GM19397 (cell line): ENCODE results near the gene TSR3.
A peak's percentile ranks its signal among the peaks of the same experiment; 100 is the strongest.

Experiments
- ATAC-seq: cut with Tn5 transposase; IDR thresholded peaks from one replicate; pipeline ENCODE4 v1.9.1; 2021; ENCODE audit warnings: mild to moderate bottlenecking, moderate library complexity; ENCODE audit not compliant: unreplicated experiment

The TSR3 gene

DNA sequence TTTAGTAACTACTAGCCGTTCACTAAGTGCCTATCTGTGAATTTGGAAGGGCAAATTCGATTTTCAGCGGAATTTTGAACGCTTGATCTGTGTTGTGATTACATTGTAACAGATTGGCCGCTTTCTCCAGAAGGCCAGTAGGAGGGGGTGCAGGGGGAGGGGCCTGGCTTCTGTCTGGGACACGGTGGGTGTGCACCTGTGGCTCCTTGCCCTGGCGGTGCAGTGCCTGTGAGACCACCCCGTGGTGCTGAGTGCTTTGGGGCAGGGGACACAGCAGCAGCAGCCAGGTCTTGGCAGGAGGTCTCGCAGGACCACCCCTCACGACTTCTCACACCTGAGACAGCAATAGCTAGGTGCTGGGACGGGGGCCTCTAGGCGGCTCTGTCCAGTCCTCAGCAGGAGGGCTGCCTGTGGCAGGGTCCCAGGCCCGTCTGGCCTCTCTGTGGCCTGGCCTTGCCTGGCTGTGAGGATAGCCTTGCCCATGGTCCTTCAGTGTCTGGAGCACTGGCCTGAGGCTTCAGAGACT is 40.4 kb downstream of the TSR3 start:
- ATAC-seq = no peak

- ATAC-seq = no peak
Observed at GRCh38 chr16:1310832-1311200, 40.9 kb downstream of the TSR3 start.

GRCh38 chr16:1309888-1310831 is 41.5 kb downstream of the TSR3 start:
- ATAC-seq = peak; percentile 21

DNA sequence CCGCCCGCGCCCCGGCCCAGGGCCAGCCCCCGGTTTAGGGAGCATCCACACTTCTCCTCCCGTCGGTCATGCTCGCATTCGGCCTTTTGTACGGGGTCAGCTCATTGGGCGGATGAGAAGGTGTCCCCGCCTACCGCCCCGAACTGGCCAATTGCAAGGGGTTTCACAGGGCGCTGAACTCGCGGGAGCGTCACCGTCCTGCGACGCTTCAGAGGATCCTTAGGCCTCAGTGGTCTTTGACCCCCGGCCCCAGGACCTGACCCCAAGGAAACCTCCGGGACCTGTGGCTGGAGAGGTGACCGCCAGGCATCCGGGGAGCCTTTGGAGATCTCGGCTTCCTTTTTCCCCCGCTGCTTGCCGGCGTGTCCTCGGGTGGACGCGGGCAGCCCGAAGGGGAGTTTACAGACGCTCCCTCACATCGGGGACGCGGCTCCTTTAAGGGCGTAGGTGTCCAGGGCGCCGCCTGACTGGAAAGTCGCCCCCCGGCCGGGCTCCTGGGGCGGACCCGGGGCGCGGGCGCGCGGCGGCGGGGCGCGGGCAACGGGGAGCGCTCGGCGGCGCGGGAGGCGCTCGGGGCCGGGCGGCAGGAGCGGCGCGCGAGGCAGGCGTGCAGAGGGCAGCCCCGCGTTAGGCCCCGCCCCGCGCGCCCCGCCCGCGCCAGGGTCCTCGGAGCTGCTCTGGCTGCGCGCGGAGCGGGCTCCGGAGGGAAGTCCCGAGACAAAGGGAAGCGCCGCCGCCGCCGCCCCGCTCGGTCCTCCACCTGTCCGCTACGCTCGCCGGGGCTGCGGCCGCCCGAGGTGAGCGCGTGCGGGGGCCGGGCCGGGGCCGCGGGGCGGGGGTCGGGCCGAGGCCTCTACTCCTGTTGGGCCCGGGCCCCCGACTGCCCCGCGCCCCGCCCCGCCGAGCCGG is 42.4 kb downstream of the TSR3 start, which contains the start of gene UBE2I:
TSS of gene UBE2I (plus strand) at position 660 of the 909 bp plus-strand sequence. CDS start 4,395 bp downstream, outside the sequence.
- peak; percentile 54 for ATAC-seq

DNA sequence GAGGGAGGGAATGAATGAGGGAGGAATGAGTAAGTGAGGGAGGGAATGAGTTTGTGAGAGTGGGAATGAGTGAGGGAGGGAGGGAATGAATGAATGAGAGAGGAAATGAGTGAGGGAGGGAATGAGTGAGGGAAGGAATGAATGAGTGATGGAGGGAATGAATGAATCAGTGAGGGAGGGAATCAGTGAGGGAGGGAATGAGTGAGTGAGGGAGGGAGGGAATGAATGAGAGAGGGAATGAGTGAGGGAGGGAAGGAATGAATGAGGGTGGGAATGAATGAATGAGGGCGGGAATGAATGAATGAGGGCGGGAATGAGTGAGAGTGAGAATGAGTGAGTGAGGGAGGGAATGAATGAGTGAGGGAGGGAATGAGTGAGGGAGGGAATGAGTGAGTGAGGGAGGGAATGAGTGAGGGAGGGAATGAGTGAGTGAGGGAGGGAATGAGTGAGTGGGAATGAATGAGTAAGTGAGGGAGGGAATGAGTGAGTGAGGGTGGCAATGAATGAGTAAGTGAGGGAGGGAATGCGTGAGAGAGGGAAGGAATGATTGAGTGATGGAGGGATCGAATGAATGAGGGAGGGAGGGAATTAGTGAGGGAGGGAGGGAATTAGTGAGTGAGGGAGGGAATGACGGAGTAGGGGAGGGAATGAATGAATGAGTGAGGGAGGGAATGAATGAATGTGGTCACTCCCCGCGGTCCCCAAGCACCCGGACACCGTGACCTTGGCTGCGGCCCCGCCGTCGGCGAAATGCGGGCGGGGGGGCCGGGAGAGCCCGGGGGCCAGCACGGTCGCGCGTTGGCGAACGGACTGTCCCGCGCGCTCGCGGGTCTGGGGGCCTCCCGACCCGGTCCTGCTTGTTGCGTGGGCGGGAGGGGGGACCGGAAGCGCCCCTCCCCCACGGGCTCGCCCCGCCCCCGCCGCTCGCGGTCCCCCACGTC is 43.4 kb downstream of the TSR3 start:
- peak; percentile 14 for ATAC-seq

DNA sequence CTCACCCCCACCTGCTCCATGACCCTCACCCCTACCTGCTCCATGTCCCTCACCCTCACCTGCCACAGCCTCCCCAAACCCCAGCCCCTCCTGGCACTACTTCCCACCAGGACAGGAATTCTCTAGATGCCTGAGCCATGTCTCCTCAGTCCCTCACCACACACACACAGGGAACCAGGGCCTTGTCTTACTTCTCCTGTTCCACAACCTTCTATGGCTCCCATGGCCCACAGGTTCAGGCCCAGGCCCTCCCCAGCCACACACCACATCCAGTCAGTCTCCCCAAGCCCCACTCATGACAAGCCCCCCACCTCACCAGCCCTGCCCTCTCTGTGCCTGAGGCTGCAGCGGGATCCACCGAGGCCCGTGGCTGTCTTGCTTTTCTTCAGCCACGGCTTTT is 45.3 kb downstream of the TSR3 start:
- ATAC-seq = no peak

DNA sequence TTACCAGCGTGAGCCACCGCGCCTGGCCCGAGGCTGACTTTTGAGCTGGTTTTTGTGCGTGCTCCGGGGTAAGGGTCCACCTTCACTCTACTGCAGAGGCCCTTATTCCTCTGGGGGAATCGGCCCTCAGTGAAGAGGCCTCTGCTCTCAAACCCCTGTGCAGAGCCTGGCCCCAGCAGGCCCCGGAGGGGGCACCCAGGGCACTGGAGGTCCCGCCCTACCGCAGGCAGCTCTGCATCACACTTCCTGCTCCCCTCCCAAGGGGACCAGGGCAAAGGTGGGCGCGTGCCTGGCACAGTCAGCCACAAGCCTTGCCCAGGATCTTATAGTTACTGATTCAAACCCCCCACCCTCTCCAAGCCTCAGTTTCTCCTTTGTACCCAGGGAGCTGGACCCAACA is 45.9 kb downstream of the TSR3 start:
- ATAC-seq = no peak

DNA sequence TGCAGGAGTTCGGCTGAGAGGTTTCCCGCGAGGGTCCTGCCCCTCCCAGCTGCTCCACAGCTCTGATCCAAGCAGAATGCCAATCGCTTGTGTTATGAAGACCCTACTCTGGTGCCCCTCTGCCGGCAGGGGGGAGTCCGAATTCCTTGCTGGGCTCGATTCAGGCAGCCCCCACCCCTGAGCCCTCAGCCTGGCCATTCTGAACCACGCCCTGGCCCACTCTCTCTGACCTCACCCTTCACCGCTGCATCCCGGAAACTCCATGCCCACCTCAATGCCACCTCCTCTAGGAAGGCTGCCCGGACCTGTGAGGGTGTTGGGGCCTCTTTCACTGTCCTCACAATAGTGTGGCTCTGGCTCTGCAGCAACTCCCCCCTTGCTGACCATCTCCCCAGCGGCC is 50.1 kb downstream of the TSR3 start:
- no peak for ATAC-seq

- no peak for ATAC-seq
Observed at GRCh38 chr16:1300664-1301476, 50.8 kb downstream of the TSR3 start.

GRCh38 chr16:1299868-1300203 is 51.8 kb downstream of the TSR3 start:
- ATAC-seq = no peak
